HG02588 (cell line): ENCODE data around the gene FOXK1.
A peak's percentile ranks its signal among the peaks of the same experiment; 100 is the strongest.

Experiments
- ATAC-seq: cut with Tn5 transposase; IDR thresholded peaks from one replicate; pipeline ENCODE4 v1.9.1; 2021; ENCODE audit warnings: mild to moderate bottlenecking, moderate library complexity; ENCODE audit not compliant: unreplicated experiment

Gene FOXK1

DNA sequence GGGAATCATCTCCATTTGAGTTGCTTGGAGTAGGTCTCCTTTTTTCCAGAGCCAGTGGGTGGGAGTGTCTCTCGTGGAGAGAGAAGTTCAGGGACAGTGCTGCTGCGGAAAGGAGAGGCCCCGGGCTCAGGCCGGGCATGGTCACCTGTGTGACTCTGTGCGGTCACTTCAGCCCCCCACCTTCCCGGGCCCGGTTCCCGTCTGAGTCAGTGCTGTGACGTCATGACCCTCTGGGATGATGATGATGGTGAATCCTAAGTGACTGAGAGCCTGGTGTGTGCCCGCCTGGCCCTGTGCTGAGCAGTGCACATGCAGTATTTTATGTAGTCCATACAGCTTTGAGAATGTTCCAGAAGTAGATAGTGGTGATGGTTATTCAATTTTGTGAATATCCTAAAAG, 60.8 kb downstream of the FOXK1 start:
- no peak for ATAC-seq

DNA sequence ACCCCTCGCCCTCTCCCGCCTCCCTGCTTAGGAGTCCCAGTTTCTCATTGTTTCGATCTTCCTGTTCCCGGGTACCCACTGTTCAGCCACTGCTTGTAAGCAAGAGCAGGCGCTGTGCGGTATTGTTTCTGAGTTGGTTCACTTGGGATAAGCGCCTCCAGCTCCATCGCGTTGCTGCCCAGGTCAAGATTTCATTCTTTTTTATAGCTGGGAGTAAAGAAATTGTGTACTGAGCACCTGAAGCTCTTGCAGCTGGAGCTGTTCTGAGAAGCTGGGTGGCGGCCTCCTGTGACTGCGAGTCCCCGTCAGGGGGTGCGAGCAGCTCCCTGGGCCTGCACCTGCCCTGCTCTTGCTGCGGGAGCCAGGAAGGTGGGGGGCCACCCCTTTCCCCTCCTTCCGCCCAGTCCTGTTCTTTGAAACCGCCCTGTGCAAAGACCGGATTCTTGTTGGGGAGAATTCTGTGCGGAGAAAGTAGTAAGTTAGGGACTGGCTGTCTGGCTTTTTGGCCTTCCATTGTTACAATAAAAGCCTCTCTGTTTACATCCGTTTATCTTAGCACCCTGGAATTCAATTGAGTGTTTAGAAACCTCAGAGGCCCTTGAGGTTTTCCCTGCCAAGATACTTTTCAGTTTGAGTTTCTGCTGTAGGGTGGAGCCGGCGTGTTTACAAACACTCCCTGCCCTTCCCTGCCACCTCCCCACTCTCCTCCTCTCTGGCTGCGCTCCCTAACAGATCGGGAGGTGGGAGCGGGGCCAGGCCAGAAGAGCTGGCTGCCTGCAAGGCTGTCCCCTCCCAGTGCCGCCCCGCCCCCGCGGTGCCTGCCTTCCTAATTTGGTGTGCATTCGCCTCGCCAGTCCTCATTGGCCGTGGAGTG, 62.5 kb downstream of the FOXK1 start:
- ATAC-seq = peak; percentile 76

DNA sequence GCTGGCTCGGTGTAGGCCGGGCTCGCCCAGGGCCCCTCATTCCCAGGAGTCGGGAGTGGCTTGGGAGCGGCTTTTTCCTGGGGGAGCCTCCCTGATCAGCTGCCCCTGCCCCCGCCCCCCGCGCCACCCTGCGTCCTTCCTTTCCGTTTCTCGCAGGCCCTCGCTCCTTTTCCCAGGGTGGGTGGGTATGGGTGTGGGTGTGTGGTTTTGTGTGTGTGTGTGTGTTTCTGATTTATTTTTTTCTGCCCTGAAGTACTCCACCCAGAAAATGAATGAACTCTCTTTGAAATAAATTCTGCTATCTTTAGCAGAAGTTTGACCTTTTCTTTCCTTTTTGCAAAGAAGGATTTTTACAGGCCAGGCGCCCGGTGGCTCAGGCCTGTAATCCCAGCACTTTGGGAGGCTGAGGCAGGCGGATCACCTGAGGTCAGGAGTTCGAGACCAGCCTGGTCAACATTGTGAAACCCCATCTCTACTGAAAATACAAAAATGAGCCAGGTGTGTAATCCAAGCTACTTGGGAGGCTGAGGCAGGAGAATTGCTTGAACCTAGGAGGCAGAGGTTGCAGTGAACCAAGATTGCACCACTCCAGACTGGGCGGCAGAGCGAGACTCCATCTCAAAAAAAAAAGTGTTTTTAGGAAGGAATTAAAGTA, 63.3 kb downstream of the FOXK1 start:
- ATAC-seq = peak; percentile 34

DNA sequence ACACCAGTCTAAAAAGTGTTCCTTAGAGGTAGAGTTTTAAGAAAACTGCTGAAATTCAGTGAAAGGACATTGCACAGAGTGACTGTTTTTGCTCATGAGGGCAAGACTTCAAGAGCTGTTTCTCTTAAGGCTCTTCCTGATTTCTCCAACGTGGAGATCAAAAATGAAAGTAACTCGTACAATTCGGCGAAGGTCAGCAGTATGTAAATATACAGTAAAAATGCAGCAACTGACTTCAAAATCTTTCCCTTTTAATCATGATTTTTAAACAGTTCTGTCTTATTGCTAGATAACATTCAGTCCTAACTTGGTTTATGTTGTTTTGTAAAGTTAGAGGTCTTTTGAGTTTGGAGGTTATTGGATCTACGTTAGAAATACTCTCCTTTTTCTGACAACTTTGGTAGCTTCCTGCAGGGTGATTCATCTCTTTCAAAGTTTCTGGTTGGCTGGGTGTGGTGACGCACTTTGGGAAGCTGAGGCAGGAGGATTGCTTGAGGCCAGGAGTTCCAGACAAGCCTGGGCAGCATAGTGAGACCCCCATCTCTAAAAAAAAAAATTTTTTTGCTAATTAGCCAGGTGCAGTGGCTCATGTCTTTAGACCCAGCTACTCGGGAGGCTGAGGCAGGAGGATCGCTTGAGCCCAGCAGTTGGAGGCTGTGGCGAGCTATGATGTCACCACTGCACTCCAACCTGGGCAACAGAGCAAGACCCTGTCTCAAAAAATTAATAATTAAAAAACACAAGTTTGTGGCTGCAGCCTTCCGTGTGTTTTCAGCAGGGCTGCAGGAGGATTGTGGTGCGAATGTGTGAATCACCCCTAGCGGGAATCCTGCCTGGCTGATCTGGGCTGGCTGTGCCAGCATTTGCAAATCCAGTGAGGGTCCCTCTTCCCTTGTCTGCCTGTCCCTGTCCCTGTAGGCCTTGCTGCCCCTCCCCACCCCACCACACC, 64.2 kb downstream of the FOXK1 start:
- ATAC-seq = no peak

DNA sequence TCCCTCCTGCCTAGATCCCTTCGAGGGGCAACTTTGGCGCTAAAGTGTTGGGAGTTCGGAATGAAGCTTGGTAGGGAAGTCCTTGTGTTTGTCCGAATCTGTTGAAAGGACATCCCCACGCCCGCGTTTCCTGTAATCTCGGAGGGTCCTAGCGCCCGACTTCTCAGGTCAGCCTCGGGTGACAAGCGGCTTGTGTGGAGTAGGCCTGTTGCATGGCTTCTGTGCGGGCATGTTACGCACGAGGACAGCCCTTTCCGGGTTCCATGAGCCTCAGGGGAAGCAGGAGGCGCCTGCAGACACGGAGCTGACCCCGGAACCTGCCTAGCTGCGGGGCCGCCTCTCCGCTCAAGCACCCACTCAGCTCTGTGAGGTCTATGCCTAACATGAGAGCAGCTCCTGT, 64.9 kb downstream of the FOXK1 start:
- ATAC-seq = no peak

DNA sequence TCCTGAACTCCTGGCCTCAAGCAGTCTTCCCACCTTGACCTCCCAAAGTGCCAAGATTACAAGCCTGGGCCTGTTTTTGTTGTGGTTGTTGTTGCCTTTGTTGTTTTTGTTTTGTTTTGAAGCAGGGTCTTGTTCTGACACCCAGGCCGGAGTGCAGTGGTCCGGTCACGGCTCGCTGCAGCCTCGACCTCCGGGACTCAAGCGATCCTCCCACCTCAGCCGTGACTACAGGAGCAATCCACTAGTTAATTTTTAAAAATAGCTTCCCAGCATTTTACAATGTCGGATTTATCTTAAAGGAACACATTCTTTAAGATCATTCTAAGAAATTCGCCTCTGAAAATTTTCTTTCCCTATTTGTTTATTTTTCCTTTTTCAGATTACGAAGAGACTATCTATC, 65.7 kb downstream of the FOXK1 start:
- ATAC-seq = no peak

DNA sequence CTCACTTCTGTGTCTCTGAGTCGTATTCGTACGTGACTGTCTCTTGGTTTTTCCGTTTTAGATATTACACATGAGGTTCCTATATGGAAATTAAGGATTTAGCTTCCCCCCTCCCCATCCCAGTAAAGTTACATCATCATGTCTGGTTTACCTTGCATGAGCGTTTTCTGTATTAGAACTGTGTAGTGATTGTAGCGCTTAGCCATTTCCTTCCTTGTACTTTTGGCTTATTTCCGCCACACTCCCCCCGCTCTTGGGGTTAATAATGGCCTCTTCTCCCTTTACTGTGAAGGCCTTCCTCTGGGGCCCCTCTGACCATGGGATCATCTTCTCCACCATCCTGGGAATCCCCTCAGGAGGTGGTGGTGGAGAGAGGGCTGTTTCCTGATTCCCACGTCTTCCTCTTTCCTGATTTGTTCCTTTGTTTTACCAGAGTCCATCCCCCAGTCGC, 66.2 kb downstream of the FOXK1 start:
- ATAC-seq = no peak

DNA sequence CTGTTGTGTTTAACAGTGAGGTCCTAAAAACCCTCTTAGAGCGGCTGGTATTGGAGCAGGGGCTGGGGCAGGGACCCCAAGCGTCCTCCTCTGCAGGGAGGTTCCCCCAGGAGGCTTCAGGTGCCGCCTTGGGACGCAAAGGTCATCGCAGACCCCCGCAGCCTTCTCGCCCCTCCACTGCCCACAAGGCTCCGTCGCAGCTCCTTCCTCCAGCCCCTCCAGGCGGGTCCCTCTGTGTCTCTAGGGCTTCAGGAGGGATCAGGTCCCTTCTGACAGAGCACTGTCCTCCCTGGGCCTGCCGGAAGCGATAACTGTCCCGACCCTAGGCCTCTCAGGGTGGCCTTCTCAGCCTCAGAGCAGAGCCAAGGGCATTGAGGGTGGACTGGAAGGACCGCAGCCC, 67.3 kb downstream of the FOXK1 start:
- ATAC-seq = no peak

GRCh38 chr7:4749798-4750197, 67.7 kb downstream of the FOXK1 start:
- no peak for ATAC-seq

DNA sequence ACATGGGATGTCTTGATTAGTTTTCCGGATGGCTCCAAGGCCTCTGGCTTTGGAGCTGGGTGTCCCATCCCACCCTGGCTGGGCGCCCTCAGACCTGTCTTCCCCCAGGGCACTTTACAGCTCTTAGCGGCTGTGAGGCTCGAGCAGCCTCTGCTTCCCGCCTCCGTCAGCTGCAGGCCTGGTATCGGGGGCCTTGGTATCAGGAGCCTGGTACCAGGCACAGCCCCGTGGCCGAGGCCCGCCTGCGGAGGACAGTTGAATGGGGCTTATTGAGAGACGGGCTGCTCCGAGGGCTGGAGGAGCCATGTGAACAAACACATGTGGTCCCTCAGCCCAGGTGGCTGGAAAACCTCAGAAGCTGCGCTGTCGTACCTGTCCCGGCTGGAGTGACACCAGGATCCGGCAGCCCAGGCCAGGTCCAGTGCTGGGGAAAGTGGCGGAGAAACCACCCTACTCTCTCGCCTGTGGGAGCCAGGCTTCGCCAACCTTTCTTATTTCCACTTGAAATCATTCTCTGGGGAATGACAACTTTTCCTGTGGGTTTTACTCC, 69.4 kb downstream of the FOXK1 start:
- ATAC-seq = no peak

- ATAC-seq = peak; percentile 69
These were observed 71.7 kb downstream of the FOXK1 start for GRCh38 chr7:4753598-4754432.

DNA sequence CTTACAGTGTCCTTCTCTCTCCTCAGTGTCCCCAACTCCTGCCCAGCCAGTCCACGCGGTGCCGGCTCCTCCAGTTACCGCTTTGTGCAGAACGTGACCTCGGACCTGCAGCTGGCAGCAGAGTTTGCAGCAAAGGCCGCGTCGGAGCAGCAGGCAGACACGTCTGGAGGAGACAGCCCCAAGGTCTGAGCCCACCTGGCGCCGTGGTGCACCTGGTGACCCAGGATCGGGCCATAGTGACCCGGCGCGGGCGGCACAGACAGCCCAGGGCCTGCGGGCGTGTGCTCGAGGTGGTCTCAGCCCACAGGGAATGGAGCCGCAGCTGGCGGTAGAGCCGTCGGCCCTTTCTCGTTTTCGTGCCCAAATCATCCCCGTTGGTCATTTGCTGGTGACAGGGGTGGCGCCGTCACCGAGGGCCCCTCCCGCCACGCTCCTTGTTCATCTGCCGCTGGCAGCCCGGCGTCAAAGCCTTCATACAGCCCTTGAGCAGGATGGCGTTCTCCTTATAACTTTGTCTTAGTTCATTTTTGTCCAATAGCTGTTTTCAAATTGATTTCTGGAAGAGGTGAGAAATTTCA, 72.4 kb downstream of the FOXK1 start:
- ATAC-seq = no peak

DNA sequence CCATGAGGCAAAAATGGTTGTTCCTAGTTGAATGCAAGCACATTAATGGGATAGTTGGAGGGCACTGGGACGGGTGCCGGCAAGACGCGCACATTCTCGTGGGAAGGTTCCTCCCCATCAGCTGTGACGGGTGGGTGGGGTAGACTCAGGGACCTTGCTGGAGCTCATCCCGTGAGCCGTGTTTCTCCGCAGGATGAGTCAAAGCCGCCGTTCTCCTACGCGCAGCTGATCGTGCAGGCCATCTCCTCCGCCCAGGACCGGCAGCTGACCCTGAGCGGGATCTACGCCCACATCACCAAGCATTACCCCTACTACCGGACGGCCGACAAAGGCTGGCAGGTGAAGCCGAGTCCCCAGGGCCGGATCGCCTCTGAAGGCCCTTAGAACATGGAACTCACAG, 73.0 kb downstream of the FOXK1 start:
- no peak for ATAC-seq

- ATAC-seq = no peak
These were observed 76.0 kb downstream of the FOXK1 start for GRCh38 chr7:4758111-4758510.

GRCh38 chr7:4758791-4759190, 76.7 kb downstream of the FOXK1 start:
- ATAC-seq = no peak

GRCh38 chr7:4759211-4759610, 77.1 kb downstream of the FOXK1 start:
- ATAC-seq = no peak

DNA sequence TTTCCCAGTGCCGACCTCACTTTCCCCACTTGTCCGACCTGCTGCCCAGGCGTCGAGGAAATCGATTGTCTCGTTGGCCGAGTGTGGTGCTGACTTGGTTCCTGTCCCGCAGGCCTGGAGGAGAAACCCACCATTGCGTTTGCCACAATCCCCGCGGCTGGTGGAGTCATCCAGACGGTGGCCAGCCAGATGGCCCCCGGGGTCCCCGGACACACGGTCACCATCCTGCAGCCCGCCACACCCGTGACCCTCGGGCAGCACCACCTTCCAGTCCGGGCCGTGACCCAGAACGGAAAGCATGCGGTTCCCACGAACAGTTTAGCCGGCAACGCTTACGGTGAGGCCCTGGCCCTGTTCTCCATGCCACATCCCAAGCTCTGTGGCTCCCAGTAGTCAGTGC, 78.9 kb downstream of the FOXK1 start:
- no peak for ATAC-seq

GRCh38 chr7:4762121-4763055, 80.3 kb downstream of the FOXK1 start:
- no peak for ATAC-seq
